Activated T-helper 1 cell treated with Interleukin-2 at 50 U/mL for 16 hours (primary cell): ENCODE measurements around the gene ABRAXAS1.

Experiments
- DNase-seq: peaks from one replicate; pipeline ENCODE4 v3.0.0-alpha.2; 2020; ENCODE audit warnings: low read depth

ABRAXAS1 gene

DNA sequence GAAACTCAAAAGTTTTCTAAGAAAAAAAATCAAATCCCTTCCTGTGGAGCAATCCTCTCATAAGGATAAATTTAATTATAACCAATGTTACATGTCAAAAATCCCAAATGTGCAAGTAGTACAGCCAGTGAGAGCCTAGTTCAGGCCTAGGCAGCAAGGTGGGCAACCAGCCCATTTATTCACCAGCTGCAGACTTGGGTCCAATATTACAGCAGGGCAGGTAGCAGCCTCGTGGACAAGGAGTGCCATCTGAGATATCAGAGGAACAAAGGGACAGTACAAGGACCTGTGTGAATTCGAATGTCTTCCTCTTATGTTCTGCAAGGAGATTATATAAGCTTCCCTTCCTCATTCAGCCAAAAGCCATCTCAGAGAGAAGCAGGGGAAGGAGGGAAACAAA is 35.9 kb downstream of the ABRAXAS1 start:
- no peak for DNase-seq

DNA sequence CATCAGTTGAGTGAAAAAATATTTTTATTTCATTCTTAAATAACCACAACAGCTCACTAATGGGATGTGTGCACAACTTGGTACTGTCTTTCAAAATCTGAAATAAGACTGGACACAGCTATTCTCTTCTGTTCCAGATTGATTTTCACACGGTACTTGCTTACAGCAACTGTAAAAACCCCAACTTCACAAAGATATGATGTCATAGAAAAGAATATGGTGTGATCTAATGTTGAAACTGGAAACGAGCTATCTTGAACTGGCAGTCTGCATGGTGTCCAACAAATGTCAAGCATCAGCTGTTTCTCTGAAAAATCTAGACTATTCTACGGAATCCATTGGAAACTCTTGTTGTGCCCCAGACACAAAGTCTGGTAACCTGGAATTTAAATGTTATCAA is 44.0 kb downstream of the ABRAXAS1 start:
- no peak for DNase-seq

DNA sequence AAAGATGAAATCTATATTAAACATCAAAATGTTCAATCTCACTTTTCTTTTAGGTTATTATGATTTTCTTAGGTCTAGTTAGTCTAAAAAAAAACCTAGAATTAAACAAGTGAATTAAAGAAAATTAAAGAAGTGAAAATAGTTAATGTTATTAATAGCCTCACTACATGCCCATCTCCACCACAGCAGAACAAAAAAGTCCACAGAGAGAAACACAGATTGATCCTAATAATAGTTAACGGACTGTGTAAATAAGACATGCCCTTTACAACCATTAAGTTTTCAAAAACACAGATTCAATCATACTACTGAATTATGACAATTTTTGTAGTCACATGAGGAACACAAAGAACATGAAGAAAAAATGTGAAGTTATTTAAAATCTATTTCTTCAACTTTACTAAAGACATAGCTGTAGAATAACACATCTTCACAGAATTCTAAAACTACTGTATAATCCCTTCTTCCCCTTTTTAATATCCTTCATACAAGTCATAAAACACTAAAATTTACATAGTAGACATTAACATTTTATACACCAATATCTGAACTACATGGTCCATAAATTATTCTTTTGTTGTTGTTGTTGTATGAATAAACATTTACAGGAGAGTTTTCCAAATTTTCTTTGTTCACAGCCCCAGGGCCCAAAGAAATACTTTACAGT is 44.6 kb downstream of the ABRAXAS1 start:
- no peak for DNase-seq

DNA sequence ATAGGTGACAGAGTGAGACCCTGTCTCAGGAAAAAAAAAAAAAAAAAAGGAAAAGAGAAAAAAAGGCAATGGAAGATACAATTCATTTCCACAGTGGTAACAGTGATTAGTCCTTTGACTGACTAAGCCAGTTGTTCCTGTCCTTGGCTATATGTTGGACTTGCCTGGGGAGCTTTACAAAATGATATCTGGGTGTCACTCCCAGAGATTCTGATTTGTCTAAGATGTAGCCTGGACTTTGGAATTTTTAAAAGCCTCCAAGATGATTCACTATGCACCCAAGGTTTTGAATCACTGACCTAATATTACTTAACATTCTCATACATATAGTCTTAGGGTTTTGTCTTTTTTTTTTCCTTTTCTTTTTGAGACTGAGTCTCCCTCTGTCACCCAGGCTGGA is 46.2 kb downstream of the ABRAXAS1 start:
- no peak for DNase-seq

DNA sequence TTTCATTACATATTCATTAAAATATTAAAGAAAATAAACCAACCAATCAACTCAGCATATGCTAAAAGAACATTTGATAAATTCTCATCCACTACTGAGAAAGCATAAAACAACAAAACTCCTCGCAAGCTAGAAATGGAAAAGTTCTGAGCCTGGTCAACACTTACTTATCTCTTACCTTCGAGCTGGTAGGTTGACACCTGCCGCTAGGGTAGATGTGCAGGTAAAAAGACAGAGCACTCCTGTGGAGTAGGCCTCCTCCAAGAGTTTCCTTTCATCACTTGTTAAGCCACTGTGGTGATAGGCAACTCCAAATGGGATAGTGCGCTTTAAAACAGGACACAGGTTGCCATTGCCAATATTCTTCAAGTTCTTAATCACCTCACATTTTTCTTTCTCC is 48.2 kb downstream of the ABRAXAS1 start:
- no peak for DNase-seq

DNA sequence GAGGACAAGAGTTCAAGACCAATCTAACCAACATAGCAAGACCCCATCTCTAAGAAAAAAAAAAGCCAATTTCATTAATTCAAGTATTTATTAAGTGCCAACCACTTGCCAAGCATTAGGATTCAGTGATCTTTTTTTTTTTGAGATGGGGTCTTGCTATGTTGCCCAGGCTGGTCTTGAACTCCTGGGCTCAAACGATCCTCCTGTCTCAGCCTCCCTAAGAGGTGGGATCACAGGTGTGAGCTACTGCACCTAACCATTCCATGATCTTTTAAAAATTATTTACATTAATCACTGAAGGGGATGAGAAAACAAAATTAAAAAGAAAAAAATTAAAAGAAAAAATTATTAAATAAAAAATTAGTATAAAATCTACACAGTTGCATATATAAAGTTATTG is 53.7 kb downstream of the ABRAXAS1 start:
- no peak for DNase-seq

DNA sequence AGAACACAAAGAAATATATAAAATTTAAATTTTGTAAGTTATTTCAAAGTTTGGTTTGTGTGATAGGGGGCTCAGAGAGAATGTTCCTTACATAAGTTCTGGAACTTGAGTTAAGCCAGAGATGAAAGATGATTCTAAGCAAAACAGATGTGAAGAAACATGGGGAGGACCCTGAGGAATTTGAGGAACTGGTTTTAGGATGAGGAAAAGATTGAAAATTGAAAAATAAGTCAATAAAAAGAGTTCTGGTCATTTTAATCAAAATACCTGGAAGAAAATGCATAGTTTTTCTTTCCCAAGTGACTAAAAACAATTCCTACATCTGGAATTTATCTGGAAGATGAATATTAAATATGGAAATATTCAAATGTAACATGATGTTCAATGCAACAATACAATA is 66.7 kb downstream of the ABRAXAS1 start:
- no peak for DNase-seq

DNA sequence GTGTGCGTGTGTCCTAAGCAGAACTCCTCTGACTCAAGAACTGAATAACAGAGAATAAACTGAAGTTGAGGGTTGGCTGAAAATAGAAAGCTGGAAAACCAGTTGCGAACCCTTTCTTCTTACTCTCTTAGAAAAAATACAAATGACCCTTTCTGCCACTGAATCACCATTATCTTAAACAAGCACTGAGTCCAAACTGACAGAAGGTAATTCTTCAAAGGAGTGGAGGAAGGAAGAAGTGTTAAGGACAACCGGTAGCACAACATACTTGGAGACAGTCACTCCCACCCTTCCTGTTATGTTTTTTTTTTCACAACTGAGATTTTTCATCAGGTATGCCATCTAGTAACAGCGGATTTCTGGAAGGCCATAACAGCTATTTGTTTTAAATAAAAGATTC is 67.3 kb downstream of the ABRAXAS1 start:
- DNase-seq = no peak

DNA sequence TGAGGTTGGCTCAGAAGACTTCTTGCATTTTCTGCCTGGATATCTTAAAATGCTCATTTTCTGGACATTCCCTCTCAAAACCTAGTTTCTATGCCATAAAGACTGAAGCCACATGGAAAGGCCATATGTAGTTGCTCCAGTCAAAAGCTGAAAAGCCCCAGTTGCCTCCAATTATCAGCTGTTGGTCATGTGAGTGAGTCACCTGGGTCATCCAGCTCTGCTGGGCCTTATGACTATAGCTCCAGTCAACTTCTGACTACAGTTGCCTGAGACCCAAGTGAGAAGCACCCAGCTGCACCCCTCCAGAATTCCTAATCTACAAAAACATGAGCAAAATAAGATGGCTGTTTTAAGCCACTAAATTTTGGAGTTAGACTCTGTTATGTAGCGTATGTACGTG is 71.2 kb downstream of the ABRAXAS1 start:
- no peak for DNase-seq
